Activated B cell treated with CpG ODN at 0.5 μM for 24 hours (primary cell): Measurements from ENCODE around the gene RASSF6. TPM values are rescaled to one million over a fixed set of nuclear protein-coding genes. Genes with fewer than 3 reads are reported as not detected.

Experiments
- ATAC-seq: fragments of 200-7000 bp; cut with Tn5 transposase; one replicate; pipeline ENCODE4 v1.10.0; 2021; ENCODE audit warnings: low read depth, mild to moderate bottlenecking, moderate library complexity
- CTCF ChIA-PET: fragments of 350-600 bp; sonication (Branson Sonifier 250); formaldehyde crosslinking; loops from one replicate; lab custom pipeline; 2021; ENCODE audit warnings: antibody characterized with exemption; lab: Charles Lee
- POLR2A ChIA-PET: fragments of 350-600 bp; sonication (Branson Sonifier 250); formaldehyde crosslinking; loops from one replicate; lab custom pipeline; 2021; ENCODE audit warnings: antibody characterized with exemption; lab: Charles Lee
- DNase-seq: peaks from one replicate; pipeline ENCODE4 v3.0.0; 2022
- H3K27ac Mint-ChIP-seq: one replicate; pipeline ENCODE4 v1.8.0; 2020; ENCODE audit warnings: mixed read lengths
- H3K27me3 Mint-ChIP-seq: one replicate; pipeline ENCODE4 v1.8.0; 2021; ENCODE audit warnings: mixed read lengths
- H3K36me3 Mint-ChIP-seq: one replicate; pipeline ENCODE4 v1.8.0; 2021; ENCODE audit warnings: low read depth, mixed read lengths
- H3K4me1 Mint-ChIP-seq: one replicate; pipeline ENCODE4 v1.8.0; 2021; ENCODE audit warnings: mixed read lengths
- H3K4me3 Mint-ChIP-seq: one replicate; pipeline ENCODE4 v1.8.0; 2020; ENCODE audit warnings: mild to moderate bottlenecking, mixed read lengths
- H3K9me3 Mint-ChIP-seq: one replicate; pipeline ENCODE4 v1.8.0; 2020; ENCODE audit warnings: mixed read lengths
- CTCF ChIP-seq: fragments of 200-600 bp; IDR thresholded peaks from one replicate; pipeline ENCODE4 v1.8.0; 2022; ENCODE audit warnings: antibody characterized with exemption, mild to moderate bottlenecking
- intact Hi-C: fragments of 100-400 bp; cut with micrococcal nuclease; formaldehyde crosslinking; loops from one replicate; pipeline ENCODE4 v1.15.1; 2024
- total RNA-seq: library from RNA; stranded (reverse); gene quantifications from 2 replicates; pipeline ENCODE4 v1.2.3, GENCODE V29; 2022

Gene RASSF6
- total RNA-seq, 1 donor from 2014 or later = 4.0 TPM

- intact Hi-C loops = no loop called here
- DNase-seq (no peak), ATAC-seq (no peak)
- H3K9me3 Mint-ChIP-seq = no peaks in the 10 kb centered on the region
- H3K36me3 Mint-ChIP-seq = no peaks in the 10 kb centered on the region
- no peak for TF ChIP-seq CTCF
- H3K27me3 Mint-ChIP-seq = no peaks in the 10 kb centered on the region
- peaks cover 20% of the 10 kb centered on the region for H3K4me1 Mint-ChIP-seq
- no peak overlapping the region for H3K4me3 Mint-ChIP-seq
- CTCF ChIA-PET = no interaction called here
- H3K27ac Mint-ChIP-seq = no peak overlapping the region
- POLR2A ChIA-PET = no interaction called here
Measured at GRCh38 chr4:73612032-73612431, 8.2 kb downstream of the RASSF6 start.

- no peak overlapping the region for H3K27ac Mint-ChIP-seq
- H3K27me3 Mint-ChIP-seq = no peaks in the 10 kb centered on the region
- DNase-seq (no peak), ATAC-seq (no peak)
- no peaks in the 10 kb centered on the region for H3K9me3 Mint-ChIP-seq
- H3K36me3 Mint-ChIP-seq = no peaks in the 10 kb centered on the region
- ChIA-PET POLR2A (no interaction called here), CTCF (interaction anchor here (1.3 kb wide), 1 partner anchor 36 kb away, joined by 3 read pairs; no protein-coding TSS in a partner anchor)
- peaks cover 31% of the 10 kb centered on the region for H3K4me1 Mint-ChIP-seq
- intact Hi-C loops = no loop called here
- TF ChIP-seq CTCF = no peak
- H3K4me3 Mint-ChIP-seq = no peak overlapping the region
Measured at GRCh38 chr4:73609706-73610105, 10.5 kb downstream of the RASSF6 start.

- Mint-ChIP-seq H3K27ac (no peak overlapping the region), H3K9me3 (no peaks in the 10 kb centered on the region), H3K27me3 (no peaks in the 10 kb centered on the region), H3K36me3 (no peaks in the 10 kb centered on the region), H3K4me1 (peaks cover 36% of the 10 kb centered on the region), H3K4me3 (no peak overlapping the region)
- intact Hi-C loops = no loop called here
- no peak for TF ChIP-seq CTCF
- CTCF ChIA-PET = interaction anchor here (1.3 kb wide), 1 partner anchor 35 kb away, joined by 3 read pairs; no protein-coding TSS in a partner anchor
- POLR2A ChIA-PET = no interaction called here
- ATAC-seq (no peak), DNase-seq (no peak)
Measured at GRCh38 chr4:73608689-73609594, 11.3 kb downstream of the RASSF6 start.

GRCh38 chr4:73607375-73608033 lies 12.7 kb downstream of the RASSF6 start:
- H3K9me3 Mint-ChIP-seq = no peaks in the 10 kb centered on the region
- CTCF ChIA-PET = no interaction called here
- TF ChIP-seq CTCF = no peak
- no peaks in the 10 kb centered on the region for H3K36me3 Mint-ChIP-seq
- peak overlapping the region; percentile 65 for H3K27ac Mint-ChIP-seq
- POLR2A ChIA-PET = no interaction called here
- intact Hi-C loops = no loop called here
- peaks cover 43% of the 10 kb centered on the region for H3K4me1 Mint-ChIP-seq
- no peaks in the 10 kb centered on the region for H3K27me3 Mint-ChIP-seq
- ATAC-seq (no peak), DNase-seq (no peak)
- H3K4me3 Mint-ChIP-seq = peak overlapping the region; percentile 2
